Bronchial epithelial cell (primary cell): Measurements from ENCODE around the gene SLC47A2. TPM values are rescaled to one million over a fixed set of nuclear protein-coding genes. Genes with fewer than 3 reads are reported as not detected.

Experiments
- DNase-seq: peaks from one replicate; pipeline ENCODE4 v3.0.0-alpha.2; 2010; ENCODE audit warnings: low read depth
- FAIRE-seq: peaks from 2 replicates; lab custom pipeline; 2011; peaks lifted over from hg19 to GRCh38; lab: Jason Lieb, UNC
- H3K27me3 ChIP-seq: 2 replicates; pipeline ENCODE4 v1.5.1; 2011; ENCODE audit warnings: low read length; ENCODE audit not compliant: control insufficient read depth, insufficient read depth
- H3K36me3 ChIP-seq: 2 replicates; pipeline ENCODE4 v1.5.1; 2011; ENCODE audit warnings: low read length; ENCODE audit not compliant: control insufficient read depth, insufficient read depth
- H3K4me3 ChIP-seq: 2 replicates; pipeline ENCODE4 v1.5.1; 2011; ENCODE audit warnings: mild to moderate bottlenecking, low read depth, low read length, control low read depth
- CTCF ChIP-seq: IDR thresholded peaks from 2 replicates; pipeline ENCODE4 v1.5.1; 2011; ENCODE audit warnings: mild to moderate bottlenecking, moderate library complexity, low read length, control low read depth, inconsistent platforms; ENCODE audit not compliant: insufficient read depth, severe bottlenecking
- total RNA-seq: library from RNA; depleted of rRNA; stranded (reverse); fragments of >200 nt; gene quantifications from 2 replicates; pipeline ENCODE4 v1.2.1, GENCODE V29; 2014

Gene SLC47A2
- total RNA-seq, 1 donor from 2014 or later = 0.79 TPM

GRCh38 chr17:19664821-19665181 lies 51.6 kb downstream of the SLC47A2 start:
- Histone ChIP-seq H3K36me3 (peaks cover 26% of the 10 kb centered on the region), H3K27me3 (no peaks in the 10 kb centered on the region), H3K4me3 (no peak overlapping the region)
- no peak for TF ChIP-seq CTCF
- DNase-seq (no peak), FAIRE-seq (peak; percentile 47)

- H3K36me3 ChIP-seq = peaks cover 25% of the 10 kb centered on the region
- no peak overlapping the region for H3K4me3 ChIP-seq
- H3K27me3 ChIP-seq = no peaks in the 10 kb centered on the region
- no peak for DNase-seq
- FAIRE-seq = no peak
- no peak for TF ChIP-seq CTCF
Observed at GRCh38 chr17:19664136-19664820, 52.1 kb downstream of the SLC47A2 start.

GRCh38 chr17:19663097-19663496 lies 53.3 kb downstream of the SLC47A2 start:
- no peaks in the 10 kb centered on the region for H3K27me3 ChIP-seq
- FAIRE-seq = no peak

GRCh38 chr17:19661121-19661520 lies 55.3 kb downstream of the SLC47A2 start:
- H3K36me3 ChIP-seq = peaks cover 29% of the 10 kb centered on the region
- H3K4me3 ChIP-seq = no peak overlapping the region
- TF ChIP-seq CTCF = no peak
- FAIRE-seq = no peak
- H3K27me3 ChIP-seq = no peaks in the 10 kb centered on the region
- no peak for DNase-seq

More at GRCh38 chr17:19663097-19663496, 53.3 kb downstream of the SLC47A2 start:
- H3K36me3 ChIP-seq = peaks cover 23% of the 10 kb centered on the region
- no peak overlapping the region for H3K4me3 ChIP-seq
- TF ChIP-seq CTCF = no peak
- DNase-seq = no peak

GRCh38 chr17:19660219-19660870 lies 56.0 kb downstream of the SLC47A2 start:
- peak; percentile 30 for DNase-seq
- no peaks in the 10 kb centered on the region for H3K27me3 ChIP-seq
- H3K4me3 ChIP-seq = no peak overlapping the region
- FAIRE-seq = no peak
- H3K36me3 ChIP-seq = peaks cover 28% of the 10 kb centered on the region
- no peak for TF ChIP-seq CTCF
